Thyroid gland (tissue), 4 donors: Measurements from ENCODE around the gene FAM193B.

Experiments
- POLR2A ChIP-seq, 2 donors: fragments of 450-650 bp; IDR thresholded peaks; one replicate each; pipeline ENCODE4 v1.6.1; 2017; ENCODE audit warnings: antibody characterized with exemption in 2 of 2, mild to moderate bottlenecking in 2 of 2, moderate library complexity in 1 of 2
- TF ChIP-seq, protein P1 (sequence below), 6 experiments: fragments of 200-600 bp in 3 of 6; fragments of 450-650 bp in 3 of 6; sonication (generic) in 3 of 6; IDR thresholded peaks; one replicate each; pipeline ENCODE4 v1.5.1; 2016 to 2019; ENCODE audit warnings: antibody characterized with exemption in 6 of 6, mild to moderate bottlenecking in 2 of 6, inconsistent platforms in 1 of 6, moderate library complexity in 1 of 6

DNA sequence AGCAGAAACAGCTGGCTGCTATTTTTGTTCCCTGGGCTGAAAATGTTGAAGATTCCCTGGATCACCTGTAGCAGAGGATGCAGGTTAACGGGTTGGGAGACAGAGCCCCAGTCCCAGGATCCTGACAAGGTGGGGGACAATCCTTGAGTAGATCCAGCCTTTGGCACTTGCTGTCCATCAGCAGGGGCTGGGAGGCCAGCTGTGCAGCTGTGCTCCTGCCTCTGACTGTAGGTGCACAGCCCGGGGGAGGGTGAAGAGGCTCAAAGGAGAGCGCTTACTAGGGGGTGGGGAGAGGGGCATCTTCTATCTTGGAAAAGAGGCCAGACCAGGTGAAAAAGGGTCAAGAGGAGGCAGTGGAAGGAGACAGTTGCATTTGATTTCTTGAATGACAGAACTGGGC lies 34.1 kb downstream of the FAM193B start:
- TF ChIP-seq, protein P1, sequence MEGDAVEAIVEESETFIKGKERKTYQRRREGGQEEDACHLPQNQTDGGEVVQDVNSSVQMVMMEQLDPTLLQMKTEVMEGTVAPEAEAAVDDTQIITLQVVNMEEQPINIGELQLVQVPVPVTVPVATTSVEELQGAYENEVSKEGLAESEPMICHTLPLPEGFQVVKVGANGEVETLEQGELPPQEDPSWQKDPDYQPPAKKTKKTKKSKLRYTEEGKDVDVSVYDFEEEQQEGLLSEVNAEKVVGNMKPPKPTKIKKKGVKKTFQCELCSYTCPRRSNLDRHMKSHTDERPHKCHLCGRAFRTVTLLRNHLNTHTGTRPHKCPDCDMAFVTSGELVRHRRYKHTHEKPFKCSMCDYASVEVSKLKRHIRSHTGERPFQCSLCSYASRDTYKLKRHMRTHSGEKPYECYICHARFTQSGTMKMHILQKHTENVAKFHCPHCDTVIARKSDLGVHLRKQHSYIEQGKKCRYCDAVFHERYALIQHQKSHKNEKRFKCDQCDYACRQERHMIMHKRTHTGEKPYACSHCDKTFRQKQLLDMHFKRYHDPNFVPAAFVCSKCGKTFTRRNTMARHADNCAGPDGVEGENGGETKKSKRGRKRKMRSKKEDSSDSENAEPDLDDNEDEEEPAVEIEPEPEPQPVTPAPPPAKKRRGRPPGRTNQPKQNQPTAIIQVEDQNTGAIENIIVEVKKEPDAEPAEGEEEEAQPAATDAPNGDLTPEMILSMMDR (IDR thresholded peaks at IDR 0.05) = no peak
- no peak for TF ChIP-seq POLR2A (IDR thresholded peaks at IDR 0.05)
